Measurements from ENCODE around the gene KLHL42.

GRCh38 chr12:27840229-27840999 is 60.4 kb downstream of the KLHL42 start:
- TF ChIP-seq, protein P1, sequence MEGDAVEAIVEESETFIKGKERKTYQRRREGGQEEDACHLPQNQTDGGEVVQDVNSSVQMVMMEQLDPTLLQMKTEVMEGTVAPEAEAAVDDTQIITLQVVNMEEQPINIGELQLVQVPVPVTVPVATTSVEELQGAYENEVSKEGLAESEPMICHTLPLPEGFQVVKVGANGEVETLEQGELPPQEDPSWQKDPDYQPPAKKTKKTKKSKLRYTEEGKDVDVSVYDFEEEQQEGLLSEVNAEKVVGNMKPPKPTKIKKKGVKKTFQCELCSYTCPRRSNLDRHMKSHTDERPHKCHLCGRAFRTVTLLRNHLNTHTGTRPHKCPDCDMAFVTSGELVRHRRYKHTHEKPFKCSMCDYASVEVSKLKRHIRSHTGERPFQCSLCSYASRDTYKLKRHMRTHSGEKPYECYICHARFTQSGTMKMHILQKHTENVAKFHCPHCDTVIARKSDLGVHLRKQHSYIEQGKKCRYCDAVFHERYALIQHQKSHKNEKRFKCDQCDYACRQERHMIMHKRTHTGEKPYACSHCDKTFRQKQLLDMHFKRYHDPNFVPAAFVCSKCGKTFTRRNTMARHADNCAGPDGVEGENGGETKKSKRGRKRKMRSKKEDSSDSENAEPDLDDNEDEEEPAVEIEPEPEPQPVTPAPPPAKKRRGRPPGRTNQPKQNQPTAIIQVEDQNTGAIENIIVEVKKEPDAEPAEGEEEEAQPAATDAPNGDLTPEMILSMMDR (IDR thresholded peaks at IDR 0.05; ENCODE audit: low read depth, low read length), result peak; percentile 34
- 0 out of 2 replicates have a peak, but pooled peaks have one; percentile 18 for TF ChIP-seq MAX (IDR thresholded peaks at IDR 0.05; ENCODE audit: low read depth, low read length)
- TF ChIP-seq POLR2A (IDR thresholded peaks at IDR 0.05; ENCODE audit: extremely low read depth, insufficient read length), result no peak
- TF ChIP-seq MYC (IDR thresholded peaks at IDR 0.05; ENCODE audit: low read depth, low read length), result peak; percentile 55; the same call in 1 of the 2 replicates

All from NB4 (cell line).